HG03520 (cell line): ENCODE measurements around the gene CELF2.
"Not testable (repeated sequence)": the region's sequence is repeated elsewhere in the genome, so short reads cannot be mapped to it uniquely, and the experiment has no call there.

Experiments used
- ATAC-seq: cut with Tn5 transposase; IDR thresholded peaks from one replicate; pipeline ENCODE4 v1.9.1; 2021; ENCODE audit warnings: mild to moderate bottlenecking, moderate library complexity; ENCODE audit not compliant: unreplicated experiment

The CELF2 gene

DNA sequence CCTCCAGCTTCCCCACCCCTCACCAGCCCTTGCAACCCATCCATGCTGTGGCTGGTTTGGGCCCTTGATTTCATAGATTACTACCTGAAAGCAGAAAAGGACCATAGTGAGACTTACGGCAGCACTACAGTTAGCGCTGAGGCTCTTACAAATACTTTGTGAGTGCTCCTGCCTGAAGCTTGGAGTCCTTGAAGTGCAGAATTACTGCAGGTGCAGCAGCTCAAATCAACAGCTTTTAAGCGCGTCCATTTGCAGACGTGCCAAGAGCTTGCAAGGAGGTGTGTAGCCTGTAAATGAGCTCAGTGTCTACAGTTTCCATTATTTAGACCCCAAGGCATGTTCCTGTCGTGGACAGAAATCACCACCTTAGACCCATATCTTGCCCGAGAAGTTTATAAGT, 103.0 kb downstream of the CELF2 start:
- ATAC-seq = no peak

DNA sequence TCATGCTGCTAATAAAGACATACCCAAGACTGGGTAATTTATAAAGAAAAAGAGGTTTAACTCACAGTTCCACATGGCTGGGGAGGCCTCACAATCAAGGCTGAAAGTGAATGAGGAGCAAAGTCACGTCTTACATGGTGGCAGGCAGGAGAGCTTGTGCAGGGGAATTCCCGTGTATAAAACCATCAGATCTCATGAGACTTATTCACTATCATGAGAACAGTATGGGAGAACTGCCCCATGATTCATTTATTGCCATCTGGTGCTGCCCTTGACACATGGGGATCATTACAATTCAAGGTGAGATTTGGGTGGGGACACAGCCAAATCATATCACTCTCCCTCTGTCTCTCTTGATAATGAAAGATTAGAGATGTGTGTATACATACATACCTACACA, 106.2 kb downstream of the CELF2 start:
- ATAC-seq = not testable (repeated sequence)

DNA sequence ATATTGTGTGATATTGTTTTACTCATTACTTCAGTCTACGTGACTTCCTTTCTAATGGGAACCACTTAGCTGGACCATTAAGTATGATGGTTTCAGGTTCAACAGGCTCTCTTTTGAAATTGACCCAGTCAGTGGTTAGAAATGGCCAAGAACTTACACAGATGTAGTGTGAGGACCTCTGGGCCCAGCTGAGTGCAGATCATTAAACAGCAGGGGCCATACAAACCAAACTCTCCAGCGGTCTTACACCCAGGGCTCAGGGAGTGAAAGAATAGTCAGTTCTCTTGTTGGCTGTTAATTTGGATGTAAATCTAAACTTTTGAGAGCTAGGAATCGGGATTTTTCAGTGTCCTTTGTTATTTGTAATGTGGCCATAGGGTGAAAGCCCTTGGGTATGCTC, 107.3 kb downstream of the CELF2 start:
- no peak for ATAC-seq

DNA sequence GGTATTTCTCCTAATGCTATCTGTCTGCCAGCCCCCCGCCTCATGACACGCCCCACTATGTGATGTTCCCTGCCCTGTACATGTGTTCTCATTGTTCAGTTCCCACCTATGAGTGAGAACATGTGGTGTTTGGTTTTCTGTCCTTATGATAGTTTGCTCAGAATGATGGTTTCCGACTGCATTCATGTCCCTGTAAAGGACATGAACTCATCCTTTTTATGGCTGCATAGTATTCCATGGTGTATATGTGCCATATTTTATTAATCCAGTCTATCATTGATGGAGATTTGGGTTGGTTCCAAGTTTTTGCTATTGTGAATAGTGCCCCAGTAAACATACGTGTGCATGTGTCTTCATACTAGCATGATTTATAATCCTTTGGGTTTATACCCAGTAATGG, 109.3 kb downstream of the CELF2 start:
- not testable (repeated sequence) for ATAC-seq

DNA sequence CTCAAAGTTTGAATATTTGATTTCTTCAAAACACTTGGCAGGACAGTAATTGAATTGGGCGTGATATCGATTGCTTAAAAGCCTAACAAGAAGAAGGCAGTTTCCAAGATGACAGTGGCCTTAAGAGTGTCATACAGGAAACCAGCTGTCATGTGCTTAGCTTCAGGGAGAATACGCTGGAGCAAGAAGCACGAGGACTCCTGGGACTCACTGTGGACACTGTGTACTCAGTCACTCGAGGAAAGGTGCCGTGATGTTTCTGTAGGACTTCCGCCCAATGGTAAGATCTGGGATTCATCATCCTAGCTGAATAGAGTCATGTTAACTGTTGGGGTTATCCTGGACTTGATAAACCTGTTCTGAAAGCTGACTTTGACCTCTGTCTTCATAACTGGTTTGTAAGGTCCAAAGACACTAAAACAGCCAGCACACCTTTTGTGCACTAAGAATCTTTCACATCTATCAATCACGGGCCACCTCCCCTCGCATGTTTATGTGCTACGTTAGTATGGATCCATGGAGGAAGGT, 113.5 kb downstream of the CELF2 start:
- no peak for ATAC-seq

DNA sequence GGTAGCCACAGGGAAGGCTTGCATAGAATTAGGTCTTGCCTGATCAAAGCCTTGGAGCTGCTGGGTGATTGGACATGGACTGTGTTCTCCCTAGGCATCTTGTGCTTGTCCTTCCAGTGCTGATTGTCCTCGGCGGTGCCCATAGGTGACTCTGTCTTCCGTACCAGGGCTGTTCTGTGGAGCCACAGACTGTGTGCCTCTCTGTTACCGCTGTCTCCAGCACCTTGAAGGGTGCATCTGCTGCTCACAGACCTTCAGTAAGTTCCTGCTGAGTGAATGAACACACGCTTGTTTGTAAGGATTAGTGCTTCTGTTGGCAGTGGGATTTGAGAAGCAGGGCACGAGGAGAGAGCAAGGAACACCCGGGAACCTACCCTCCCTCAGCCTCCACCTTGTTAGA, 116.7 kb downstream of the CELF2 start:
- ATAC-seq = no peak

DNA sequence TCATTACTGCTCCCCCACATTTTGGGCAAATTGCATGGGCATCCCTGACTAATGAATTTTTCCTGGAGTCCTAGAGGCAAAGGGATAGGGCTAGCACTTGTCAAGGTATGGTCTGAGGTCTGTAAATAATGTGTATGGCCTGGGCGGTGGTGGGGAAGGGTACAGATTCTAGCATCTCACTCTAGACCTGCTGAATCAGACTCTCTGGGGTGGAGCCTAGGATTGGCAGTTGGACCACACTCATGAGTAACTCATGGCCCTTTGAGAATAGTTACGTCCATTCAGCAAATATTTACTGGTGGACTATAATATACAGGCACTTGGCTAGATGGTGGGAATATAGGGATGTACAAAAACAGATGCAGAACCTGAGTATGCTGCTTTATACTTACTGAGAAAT, 118.0 kb downstream of the CELF2 start:
- no peak for ATAC-seq

DNA sequence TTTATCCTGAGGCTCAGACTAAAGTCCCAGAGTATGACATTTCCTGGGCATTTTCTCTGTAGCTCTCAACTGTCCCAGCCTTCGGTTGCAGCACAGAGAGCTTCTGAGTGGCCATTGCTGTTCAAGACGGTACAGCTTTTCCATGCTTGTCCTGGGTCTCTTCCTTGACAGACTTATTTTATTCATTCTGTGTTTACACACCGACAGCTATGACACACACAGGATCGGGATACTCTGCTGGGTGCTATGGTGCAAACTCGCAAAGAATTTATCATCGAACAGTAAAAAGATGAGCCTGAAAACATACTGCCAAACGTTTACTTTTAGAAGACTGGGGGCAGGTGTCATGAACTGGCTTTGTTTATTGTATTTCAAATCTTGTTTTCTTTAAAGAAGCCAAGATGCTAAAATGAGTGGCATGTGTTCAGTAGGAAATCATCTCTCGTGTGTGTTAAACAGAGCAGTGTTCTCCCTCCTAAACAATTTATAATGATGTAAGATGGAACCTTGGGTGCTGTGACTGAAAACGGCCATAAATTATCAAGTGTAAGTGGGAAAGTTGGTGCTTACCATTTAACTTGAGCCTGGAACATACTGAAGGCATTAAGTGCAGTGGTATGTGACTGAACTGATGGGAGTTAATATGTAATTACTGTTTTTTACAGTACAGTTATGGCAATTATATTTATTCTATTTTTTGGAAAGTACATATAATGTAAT, 120.8 kb downstream of the CELF2 start:
- ATAC-seq = no peak

DNA sequence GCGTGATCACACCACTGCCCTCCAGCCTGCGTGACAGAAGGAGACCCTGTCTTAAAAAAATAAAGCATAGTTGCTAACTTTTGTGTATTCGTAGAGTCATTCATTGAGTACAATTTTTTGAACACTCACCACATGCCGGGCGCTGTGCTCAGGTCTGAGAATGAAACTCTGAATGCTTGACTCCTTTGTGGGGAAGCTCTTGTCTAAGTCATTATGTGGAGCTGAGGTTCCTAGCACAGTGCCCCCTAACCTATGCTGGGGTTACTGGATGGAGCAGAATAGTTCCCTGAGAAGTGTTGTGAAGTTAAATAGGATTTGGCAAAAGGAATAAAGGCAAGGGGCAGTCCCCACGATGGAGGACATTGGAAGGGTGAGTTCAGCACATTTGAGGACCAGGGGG, 123.3 kb downstream of the CELF2 start:
- ATAC-seq = no peak

DNA sequence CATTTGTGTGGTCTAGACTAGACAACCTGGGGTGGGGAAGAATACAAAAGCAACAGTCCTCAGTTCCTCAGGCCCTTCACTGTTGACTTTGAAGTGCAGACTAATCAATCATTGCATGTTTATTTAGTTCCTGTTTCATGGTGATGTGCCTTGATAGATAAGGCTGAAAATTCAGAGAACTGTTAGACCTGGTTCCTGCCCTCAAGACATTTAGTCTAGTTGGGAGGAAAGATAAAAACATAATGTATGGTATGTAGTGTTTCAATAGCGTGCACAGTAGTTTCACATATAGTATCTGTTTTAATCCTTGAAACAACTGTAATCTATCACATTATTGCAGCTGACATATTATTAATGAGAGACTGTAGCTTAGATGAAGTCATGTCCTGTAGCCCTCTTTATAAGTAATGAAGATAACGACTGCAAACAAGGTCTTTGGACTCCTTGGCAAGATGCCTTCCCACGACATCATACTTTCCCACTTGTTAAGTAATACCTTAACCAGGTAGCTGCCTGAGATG, 124.0 kb downstream of the CELF2 start:
- no peak for ATAC-seq

DNA sequence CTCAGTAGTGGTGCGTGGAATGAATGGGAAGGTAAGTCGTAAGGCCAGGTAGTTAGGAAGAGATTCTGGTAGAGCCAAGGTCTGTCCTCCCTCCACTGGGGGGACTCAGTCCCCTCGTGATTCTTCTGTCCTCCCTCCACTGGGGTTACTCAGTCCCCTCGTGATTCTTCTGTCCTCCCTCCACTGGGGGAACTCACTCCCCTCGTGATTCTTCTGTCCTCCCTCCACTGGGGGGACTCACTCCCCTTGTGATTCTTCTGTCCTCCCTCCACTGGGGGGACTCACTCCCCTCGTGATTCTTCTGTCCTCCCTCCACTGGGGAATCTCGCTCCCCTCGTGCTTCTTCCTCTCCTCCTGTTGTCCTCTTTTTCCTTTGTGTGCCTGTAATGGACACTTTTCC, 125.1 kb downstream of the CELF2 start:
- no peak for ATAC-seq

DNA sequence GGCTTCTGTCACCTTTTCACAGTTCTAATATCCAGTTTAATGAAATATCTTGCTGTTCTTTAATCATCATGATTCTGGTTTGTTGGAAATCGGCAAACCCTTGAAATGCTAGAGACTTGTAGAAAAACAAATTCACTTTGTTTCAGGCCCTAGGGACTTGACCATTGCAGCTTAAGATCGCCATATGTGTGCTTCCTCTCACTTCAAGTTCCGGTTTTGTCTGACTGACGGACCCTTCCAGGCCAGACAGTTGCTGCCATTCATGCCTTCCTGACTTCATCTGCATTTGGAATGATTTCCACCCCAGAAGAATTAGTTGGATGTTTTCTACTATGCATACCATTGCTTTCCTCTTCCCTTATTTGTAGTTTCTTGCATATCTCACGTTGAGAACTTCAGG, 125.6 kb downstream of the CELF2 start:
- ATAC-seq = no peak

DNA sequence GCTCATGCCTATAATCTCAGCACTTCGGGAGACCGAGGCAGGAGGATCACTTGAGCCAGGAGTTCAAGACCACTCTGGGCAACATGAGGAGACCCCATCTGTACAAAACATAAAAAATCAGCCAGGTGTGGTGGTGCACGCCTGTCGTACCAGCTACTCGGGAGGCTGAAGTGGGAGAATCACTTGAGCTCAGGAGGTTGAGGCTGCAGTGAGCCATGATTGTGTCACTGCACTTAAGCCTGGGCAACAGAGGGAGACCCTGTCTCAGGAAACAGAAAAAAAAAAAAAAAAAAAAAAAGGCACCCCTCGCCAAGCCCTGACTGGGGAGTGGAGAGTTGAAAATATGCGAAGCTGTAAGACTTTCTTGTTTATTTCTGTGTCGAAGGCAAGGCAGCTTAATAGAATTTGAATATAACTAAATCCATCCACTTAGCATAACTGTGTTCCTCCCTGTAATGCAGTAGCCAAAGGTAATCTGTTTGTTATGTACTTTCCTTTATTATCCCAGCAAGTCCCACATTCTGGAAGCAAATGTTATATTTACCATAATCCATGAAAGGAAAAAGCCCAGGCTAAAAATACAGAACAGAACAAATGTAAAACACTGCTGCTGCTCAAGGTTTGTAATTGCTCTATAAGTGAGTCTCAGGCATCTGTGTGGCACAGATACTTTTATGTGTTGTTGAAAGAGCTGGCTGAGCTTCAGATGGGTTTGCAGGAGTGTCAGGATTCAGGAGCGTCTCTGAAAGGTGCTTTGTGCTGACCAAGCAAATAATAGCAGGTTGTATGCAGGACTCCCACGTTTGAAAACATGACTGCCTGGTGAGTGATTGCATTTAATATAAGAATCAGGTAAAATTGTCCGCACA, 127.2 kb downstream of the CELF2 start:
- peak; percentile 13 for ATAC-seq

DNA sequence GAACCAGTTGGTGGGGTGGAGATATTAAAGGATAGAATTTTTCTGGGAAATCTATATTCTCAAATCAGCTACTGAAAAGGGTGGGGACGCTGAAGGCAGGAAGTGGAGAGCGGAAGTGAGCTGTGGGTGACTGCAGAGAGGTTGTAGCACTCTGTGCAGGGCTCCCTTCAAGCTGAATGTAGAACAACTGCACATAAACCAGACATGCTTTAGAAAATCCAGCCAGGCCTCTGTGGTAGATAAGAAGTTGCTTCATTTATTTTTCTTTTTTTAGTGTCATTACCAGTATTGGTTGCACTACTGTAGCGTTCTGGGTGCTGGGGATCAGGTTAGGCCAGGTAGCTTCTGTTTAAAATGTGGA, 127.8 kb downstream of the CELF2 start:
- ATAC-seq = peak; percentile 85

DNA sequence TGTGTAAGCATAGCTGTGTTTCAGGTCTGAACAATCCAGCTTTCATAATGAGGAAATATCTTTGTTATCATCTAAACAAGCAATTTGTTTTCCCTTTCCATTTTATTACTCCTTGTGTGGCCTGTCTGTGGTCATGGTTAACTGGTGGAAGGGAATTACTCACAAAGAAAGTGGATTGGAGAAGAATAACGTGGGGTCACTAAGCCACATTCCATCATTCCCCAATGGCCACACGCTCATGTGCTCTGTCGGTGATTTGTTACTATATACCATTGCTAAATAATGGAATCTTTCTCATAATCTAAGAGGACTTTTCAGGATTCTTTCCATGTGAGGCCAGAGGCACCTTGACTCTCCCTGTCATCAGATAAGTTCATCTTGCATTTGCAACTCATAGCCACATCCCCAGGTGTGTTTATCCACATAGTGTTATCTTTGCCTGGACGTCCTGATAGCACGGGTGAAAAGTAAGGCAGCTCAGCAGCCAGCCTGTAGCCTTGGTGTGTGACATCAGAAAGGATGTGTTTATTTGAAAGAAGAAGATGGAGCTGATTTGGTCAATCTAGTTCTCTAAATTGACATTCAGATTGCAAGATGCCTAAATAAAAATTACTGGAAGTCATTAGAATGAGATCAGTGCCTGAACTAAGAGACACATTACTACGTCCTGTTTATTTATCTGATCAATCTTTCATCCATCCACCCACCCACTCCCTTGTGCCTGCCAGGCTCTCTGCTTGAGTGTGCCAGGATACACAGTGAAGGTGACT, 128.9 kb downstream of the CELF2 start:
- ATAC-seq = no peak

DNA sequence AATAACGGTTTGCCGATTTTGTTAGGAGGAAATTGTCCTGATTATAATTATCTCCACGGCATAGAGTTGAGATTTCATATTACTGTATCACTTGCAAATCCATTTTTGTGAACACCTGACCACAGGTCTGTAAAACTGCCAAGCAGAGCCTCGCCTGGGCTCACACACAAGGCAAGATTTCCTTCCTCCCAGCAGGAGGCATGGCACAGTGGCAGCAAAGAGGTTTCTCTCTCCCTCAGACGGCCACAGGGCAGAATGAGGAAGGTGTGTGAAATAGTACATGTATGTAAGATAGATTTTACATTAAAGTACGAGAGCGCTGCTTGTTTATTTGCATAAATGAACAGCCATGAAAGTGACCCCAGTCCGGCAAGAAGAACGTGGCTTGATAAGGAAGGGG, 130.1 kb downstream of the CELF2 start:
- ATAC-seq = no peak

DNA sequence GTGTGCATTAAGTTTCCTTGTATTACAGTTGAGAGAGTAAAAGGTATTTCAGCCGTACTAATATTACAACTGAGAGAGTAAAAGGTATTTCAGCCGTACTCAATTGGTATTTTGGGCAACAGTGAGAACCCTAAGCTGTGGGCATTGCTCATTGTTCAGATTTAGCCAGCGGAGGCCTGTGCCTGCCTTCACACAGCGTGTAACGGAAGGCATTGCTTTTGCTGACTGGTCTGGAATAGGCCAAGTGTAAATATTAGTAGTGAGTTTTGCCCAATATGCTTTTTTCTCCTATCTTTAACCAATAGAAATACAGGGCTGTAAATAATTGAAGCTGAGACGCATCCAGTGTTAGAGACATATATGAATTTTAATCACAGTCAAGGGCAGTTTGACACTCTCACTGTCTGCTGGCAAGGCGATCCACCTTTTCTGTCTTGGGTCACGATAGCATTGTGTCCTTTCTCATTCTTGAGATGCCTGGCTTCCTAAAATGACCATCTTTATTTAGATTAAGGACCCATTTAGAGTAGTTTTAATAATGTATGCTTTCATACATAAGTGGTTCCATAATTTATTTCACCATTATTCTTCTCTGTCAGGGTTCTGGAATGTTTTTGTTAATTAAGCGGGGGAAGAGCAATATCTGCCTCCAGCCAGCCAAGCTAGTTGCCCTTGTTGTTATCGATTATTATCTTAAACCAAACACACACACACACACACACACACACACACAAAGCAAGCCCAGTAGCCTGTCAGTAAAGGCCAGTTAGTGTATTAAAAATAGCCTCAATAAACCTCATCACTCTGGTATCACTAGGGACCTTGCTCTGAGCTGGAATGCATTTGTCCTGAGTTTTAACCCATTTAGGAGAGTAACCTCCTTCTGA, 130.7 kb downstream of the CELF2 start:
- no peak for ATAC-seq

DNA sequence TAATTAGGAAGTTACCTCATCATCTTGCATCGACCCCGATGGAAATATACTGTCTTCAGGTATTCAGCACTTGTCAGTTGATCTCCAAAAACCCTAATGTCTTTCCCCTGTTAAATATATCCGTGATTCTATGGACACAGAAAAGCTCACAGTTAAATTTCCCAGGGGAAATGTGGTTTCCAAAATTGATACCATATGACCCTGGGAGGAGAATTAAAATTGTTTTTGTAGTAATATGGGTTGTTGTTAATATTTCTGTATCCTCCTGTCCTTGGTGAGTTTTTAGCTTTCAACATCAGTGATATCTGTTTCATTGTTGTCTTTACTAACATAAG, 132.1 kb downstream of the CELF2 start:
- ATAC-seq = no peak

DNA sequence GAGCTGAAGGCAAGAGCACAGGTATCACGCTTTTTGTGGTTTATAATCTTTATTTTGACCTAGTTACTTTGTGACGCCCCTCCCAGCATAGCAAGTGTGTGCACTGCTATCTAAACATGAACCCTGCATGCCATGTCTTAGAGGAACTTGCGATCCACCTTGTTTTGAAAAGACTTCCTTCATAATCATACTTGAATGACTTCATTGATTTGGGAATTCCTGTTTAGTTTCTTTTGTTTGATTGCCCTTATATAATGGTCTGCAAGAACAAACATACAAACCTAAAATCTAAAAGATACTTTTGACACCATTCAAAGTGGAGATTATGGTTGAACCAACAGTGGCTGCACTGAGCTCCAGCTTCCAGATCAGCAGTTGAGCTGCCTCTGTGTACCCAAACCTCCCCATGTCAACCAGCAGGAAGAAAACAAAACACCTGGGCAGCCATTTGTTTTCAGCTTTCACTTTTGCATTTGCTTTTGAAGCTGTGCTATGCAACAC, 132.6 kb downstream of the CELF2 start:
- ATAC-seq = no peak

DNA sequence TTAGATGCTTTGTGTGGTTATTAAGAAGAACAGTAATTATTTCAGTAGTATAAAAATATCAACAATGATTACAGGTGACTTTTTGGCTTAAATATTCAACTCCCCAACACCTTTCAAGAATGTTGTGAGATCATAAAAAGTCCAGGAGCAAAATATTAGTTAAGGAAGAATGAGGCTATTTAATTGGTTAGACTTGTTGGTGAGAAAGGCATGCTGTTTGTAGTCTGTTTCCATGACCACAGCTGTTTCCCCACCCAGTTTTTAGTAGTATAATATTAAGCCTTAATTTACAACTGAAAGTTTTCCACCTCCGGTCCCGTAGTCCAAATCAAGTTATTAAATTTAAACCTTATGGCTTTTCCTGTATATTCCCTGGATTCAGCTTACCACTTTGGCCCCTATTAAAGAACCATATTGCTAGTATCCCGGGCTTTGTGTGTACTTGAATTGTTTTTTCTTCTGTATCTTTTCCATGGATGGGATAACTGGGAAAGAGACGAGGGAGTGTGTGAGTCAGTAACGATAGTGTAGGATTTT, 133.3 kb downstream of the CELF2 start:
- no peak for ATAC-seq
